Fibroblast of upper back skin (primary cell): ENCODE results near the gene MTR.
"Not testable (repeated sequence)": the region's sequence is repeated elsewhere in the genome, so short reads cannot be mapped to it uniquely, and the experiment has no call there.

Source experiments
- DNase-seq: peaks from one replicate; pipeline ENCODE4 v3.0.0-alpha.2; 2013

MTR gene

GRCh38 chr1:236908669-236909068, 113.6 kb downstream of the MTR start:
- no peak for DNase-seq

DNA sequence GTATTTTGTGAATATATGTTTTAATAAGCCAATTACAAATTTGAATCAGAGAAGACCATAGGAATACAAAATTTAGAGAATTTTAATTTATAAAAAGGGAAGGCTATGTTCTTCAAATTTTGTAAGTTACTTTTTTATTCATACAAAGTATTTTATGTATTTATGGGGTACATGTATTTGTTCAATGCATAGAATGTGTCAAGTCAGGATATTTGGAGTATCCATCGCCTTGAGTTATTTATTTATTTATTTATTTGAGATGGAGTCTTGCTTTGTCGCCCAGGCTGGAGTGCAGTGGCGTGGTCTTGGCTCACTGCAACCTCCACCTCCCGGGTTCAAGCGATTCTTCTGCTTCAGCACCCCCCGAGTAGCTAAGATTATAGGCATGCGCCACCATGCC, 116.0 kb downstream of the MTR start:
- DNase-seq: not testable (repeated sequence)

GRCh38 chr1:236913371-236914037, 118.4 kb downstream of the MTR start:
- peak; percentile 75 for DNase-seq

- no peak for DNase-seq
These were observed 119.3 kb downstream of the MTR start for GRCh38 chr1:236914375-236914774.

- no peak for DNase-seq
These were observed 121.2 kb downstream of the MTR start for GRCh38 chr1:236916131-236916800.

DNA sequence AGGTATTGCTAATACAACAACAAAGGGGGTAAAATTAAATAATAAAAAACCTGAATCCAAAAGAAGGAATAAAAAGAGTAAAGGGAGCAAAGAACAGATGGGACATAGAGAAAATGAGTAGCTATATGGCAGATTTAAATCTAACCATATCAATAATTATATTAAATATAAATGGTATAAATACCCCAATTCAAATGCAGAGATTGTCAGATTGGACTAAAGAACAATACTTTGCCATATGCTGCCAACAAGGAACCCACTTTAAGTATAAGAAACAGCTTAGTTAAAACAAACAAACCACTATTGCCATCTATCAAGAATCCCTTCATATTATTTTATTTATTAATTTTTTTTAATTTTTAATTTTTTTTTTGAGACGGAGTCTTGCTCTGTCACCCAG, 122.4 kb downstream of the MTR start:
- no peak for DNase-seq

DNA sequence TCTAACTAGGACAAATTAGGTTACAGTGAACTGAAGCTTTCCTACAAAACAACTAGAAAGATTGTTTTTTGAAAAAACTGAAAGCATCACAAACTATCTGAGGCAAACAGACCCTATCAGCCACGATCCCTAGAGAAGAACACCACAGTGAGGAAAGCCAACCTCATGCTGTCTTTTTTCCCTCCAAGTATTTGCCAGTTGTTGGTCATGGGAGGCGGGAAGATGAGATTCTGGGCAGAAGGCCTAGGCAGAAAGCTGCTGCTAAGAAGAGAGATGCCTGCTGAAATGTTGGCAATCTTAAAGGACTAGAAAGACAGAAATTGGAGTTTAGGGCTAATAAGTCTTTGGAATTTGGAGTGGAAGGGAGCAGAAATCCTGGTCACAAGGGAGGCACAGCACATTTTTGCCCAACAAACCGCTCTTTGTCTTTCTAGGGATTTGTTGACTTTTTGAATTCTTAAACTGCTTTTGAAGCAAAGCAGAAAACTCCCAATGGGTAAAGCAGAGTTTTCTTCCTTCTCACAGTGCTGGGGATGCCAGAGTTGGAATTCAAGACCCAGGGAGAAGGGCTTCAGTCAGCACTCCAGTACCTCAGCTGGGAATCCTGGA, 125.3 kb downstream of the MTR start:
- DNase-seq: no peak

- no peak for DNase-seq
These were observed 126.5 kb downstream of the MTR start for GRCh38 chr1:236921610-236922009.

DNA sequence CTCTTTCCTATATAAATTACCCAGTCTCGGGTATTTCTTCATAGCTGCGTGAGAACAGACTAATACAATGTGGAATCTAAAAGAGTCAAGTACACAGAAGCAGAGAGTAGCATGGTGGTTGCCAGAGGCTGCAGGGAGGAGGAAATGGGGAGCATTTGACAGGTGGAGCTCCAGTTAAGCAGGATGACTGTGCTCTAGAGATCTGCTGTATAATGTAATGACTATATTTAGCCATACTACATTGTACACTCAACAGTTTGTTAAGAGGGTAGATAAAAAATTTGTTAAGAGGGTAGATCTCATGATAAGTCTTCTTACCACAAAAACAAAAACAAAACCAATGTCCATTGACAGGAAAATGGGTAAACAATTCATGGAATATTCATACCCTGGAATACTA, 127.1 kb downstream of the MTR start:
- DNase-seq: no peak

DNA sequence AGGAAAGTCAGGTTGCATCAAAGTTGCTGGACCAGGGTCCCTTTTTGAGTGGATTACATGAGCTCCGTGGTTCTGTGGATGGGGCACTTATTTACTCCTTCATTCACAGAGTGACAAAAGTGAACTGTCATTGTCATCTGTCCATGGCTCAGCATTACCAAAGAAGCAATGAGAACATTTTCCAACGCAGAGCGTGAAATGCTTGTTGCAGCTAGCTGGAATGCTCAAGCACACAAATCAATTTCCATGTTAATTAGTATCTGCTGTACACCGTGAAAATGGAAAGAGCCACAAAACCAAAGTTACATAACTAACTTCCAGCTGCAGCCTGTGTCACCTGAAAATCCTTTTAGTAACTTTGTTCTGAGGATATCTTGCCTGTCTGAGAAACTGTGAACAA, 130.3 kb downstream of the MTR start:
- no peak for DNase-seq

GRCh38 chr1:236930503-236930902, 135.4 kb downstream of the MTR start:
- DNase-seq: no peak

GRCh38 chr1:236938760-236939159, 143.7 kb downstream of the MTR start:
- DNase-seq: no peak

DNA sequence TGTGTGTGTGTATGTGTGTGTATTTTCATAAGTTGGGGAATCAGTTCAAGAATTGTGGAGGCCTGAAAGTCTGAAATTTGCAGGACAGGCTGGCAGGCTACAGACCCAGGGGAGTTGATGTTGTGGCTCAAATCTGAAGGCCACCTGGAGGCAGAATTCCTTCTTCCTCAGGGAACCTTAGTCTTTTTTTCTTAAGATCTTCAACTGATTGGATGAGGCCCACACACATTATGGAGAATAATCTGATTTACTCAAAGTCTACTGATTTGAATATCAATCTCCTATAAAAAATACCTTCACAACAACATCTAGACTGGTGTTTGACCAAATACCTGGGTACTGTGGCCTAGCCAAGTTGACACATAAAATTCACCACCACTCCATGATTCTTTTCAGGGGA, 147.3 kb downstream of the MTR start:
- no peak for DNase-seq

DNA sequence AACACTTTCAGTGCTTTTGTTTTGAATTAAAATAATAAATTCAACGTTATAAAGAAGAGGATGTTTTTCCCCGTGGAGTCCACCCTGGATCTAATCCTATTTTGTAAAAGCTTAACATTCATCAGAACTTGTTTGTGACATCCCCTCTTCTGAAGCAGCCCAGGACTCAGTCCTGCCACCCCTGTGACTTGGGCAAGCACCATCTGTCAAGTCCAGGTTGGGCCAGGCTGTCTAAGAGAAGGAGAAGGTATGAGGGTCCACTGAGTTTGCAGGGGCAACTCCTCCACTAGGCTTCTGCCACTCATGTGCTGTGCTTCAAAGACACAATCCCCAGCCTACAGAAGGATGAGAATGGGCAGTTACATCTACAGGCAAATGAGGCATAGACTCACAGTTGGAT, 149.5 kb downstream of the MTR start:
- DNase-seq: no peak

- DNase-seq: no peak
These were observed 149.9 kb downstream of the MTR start for GRCh38 chr1:236945002-236945401.

GRCh38 chr1:236947794-236948193, 152.7 kb downstream of the MTR start:
- DNase-seq: no peak

GRCh38 chr1:236948381-236948780, 153.3 kb downstream of the MTR start:
- no peak for DNase-seq

DNA sequence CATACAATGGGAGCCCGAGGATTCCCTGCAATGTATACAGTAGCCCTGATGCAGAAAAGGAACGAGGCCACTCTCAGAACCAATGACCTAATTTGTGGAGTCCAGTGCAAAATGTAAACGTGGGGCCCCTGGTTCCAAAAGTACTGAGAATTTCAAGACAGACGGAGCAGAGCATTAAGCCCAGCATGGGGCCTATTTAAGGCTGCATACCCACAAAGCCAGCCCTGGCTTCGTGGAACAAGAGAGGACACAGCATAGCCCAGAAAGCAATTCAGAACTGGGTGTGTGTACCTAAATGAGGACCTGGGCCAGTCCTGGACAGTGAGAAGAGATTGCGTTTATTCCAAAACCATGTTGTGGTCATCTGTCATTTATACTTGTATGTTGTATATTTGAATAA, 153.9 kb downstream of the MTR start:
- DNase-seq: no peak

DNA sequence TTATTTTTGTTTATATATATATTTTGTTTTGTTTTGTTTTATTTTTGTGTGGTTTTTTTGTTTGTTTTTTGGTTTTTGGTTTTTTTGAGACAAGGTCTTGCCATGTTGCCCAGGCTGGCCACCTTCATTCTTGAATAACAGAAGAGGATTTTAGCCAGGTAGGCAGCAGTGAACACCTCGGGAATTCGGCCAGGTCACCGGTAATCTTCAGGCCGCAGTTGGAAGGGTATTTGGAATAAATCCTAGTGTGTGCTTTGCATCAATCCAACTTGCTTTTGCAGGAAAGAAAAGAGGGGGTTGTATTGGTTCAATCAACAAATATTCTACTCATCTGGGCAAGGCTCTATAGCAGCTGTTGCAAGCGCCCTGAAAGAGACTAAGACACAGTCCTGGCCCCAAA, 155.3 kb downstream of the MTR start:
- DNase-seq: no peak

GRCh38 chr1:236951672-236952071, 156.6 kb downstream of the MTR start:
- no peak for DNase-seq

DNA sequence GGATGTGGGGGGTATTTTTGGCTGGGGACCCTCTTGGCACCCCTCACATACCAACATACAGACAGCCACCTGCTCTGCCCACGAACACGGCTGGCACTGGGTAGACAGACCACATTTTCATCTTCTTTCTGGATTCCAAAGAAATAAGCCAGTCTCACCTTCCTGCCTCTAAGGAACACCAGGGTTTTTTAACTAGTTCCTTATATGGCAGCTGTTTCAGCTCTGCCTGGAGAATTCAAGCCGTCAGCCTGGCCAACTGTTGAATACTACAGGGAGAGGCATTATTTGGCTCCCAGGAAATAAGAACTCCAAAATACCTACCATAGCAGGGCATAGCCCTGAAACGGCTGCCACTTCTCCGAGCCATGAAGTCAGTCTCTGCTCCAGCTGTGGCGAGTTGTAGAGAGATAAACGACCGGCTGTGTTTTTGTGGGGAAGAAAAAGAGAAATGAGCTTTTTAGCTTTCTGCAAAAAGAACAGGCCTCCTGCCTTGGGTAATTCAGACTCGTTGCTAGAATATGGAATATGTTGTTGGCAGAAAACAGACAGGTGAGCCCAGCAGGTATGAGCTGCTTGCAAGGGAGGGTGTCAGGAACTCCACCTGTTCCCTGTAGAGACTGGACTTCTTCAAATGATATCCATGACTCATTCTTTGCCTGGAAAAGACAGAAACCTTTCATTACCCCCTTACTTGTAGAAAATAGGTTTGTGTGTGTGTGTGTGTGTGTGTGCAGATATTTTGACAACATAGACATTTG, 157.3 kb downstream of the MTR start:
- no peak for DNase-seq

- DNase-seq: no peak
These were observed 158.1 kb downstream of the MTR start for GRCh38 chr1:236953151-236953700.
